HUES64 (cell line): Measurements from ENCODE around the gene MYOZ3.
A peak's percentile ranks its signal among the peaks of the same experiment; 100 is the strongest.

Experiments
- H3K27ac ChIP-seq: 2 replicates; pipeline ENCODE4 v1.7.0; 2013; ENCODE audit warnings: low read depth, low read length, inconsistent platforms
- H3K27me3 ChIP-seq: 2 replicates; pipeline ENCODE4 v1.6.1; 2013; ENCODE audit warnings: mild to moderate bottlenecking, low read length; ENCODE audit not compliant: insufficient read depth
- H3K36me3 ChIP-seq: 2 replicates; pipeline ENCODE4 v1.6.1; 2013; ENCODE audit warnings: mild to moderate bottlenecking, low read length; ENCODE audit not compliant: insufficient read depth
- H3K4me1 ChIP-seq: 2 replicates; pipeline ENCODE4 v1.6.1; 2013; ENCODE audit warnings: mild to moderate bottlenecking, low read length, moderate library complexity; ENCODE audit not compliant: insufficient read depth
- H3K4me3 ChIP-seq: 2 replicates; pipeline ENCODE4 v1.5.1; 2013; ENCODE audit warnings: mild to moderate bottlenecking, low read length, moderate library complexity
- H3K9ac ChIP-seq: 2 replicates; pipeline ENCODE4 v1.6.1; 2013; ENCODE audit warnings: mild to moderate bottlenecking, low read depth, low read length
- H3K9me3 ChIP-seq: 2 replicates; pipeline ENCODE4 v1.6.1; 2013; ENCODE audit warnings: low read depth, low read length; ENCODE audit not compliant: insufficient read depth
- WGBS: fragments of 150-250, 120-280 bp; methylation state at CpG from one replicate; pipeline ENCODE4 v1.1.7; 2013; ENCODE audit warnings: missing lambda C conversion rate; 5-methylcytosine and 5-hydroxymethylcytosine counted together

Gene MYOZ3

DNA sequence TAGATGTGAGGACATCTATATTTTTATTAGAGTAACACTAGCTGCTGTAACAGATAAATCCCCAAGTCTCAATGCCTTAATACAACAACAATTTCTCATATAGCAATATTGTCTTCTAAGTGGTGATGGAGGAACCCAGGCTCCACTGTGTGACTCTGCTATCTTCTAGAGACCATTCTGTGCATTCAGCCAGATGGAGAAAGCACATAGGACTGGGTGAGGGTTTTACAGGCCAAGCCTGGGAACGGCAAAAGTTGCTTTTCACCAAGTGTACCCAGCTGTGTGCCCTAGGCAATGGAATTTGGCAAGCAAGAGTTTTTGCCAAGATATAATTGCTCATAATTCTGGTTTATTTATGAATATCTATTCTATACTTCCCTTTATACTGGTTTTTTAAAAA is 28.1 kb downstream of the MYOZ3 start:
- peaks cover 41% of the 10 kb centered on the region for H3K36me3 ChIP-seq
- WGBS = 97% methylated on average over 1 of the region's 1 CpG
- no peak overlapping the region for H3K9ac ChIP-seq
- no peaks in the 10 kb centered on the region for H3K27me3 ChIP-seq
- H3K27ac ChIP-seq = no peak overlapping the region
- H3K4me1 ChIP-seq = no peaks in the 10 kb centered on the region
- no peaks in the 10 kb centered on the region for H3K9me3 ChIP-seq
- H3K4me3 ChIP-seq = no peak overlapping the region

DNA sequence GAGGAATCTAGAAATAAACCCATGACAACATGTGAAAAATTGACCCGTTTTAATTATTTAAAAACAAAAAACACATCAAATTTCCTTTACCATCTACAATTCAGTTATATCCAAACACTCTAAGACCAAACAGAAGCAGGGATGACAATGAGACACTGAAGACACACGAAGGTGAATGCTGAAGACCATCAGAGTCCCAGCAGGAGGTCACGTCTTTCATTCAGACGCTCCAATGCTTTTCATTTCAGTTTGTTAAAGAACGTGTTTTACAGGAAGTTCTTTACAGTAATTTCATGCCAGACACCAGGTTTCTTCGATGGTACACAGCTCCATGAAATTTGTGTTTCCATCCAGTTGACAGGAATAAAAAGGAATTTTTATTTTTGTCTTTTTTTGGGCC is 29.7 kb downstream of the MYOZ3 start:
- peaks cover 57% of the 10 kb centered on the region for H3K36me3 ChIP-seq
- H3K4me3 ChIP-seq = no peak overlapping the region
- no peak overlapping the region for H3K27ac ChIP-seq
- 73% methylated on average over 6 of the region's 6 CpGs for WGBS
- no peak overlapping the region for H3K9ac ChIP-seq
- no peaks in the 10 kb centered on the region for H3K4me1 ChIP-seq
- H3K27me3 ChIP-seq = no peaks in the 10 kb centered on the region
- H3K9me3 ChIP-seq = no peaks in the 10 kb centered on the region

DNA sequence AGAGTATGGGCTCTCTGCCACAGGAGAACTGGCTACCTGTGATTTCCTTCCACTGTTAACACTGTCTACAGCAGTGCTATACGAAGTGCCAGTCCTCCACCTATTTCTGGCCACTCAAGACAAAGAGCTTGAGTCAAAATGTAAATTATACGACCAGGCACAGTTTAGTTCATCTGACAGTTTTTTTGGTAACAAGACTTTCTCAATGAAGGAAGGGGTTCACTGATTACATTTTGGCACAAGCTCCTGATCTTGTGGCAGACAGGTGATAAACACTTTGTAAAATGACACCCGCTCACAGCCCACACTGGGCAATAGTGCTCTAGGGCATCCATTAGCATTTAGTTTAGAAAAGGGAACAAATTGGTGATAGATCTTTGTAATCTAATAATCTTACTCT is 31.2 kb downstream of the MYOZ3 start:
- H3K36me3 ChIP-seq = peaks cover 72% of the 10 kb centered on the region

DNA sequence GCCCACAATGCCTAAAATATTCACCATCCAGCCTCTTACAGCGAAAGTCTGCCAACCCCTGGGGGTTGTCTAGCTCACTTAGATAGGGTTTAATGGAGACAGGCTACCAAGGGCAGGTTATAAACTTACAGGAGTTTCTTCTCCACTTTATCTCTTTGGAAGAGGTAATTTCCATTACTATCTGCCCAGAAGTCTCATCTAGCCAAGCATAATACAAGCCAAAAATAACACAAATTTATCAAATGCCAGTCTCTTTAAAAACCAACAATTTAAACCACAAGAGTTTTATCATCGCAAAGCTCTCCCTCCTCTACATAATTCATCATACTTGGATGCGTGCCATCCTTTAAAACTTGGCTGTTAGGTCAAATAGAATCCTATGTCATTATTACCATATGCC is 33.6 kb downstream of the MYOZ3 start:
- H3K36me3 ChIP-seq = peaks cover 94% of the 10 kb centered on the region
- no peak overlapping the region for H3K27ac ChIP-seq

More for the DNA sequence above, 31.2 kb downstream of the MYOZ3 start:
- no peaks in the 10 kb centered on the region for H3K27me3 ChIP-seq
- 94% methylated on average over 3 of the region's 3 CpGs for whole genome bisulfite sequencing
- no peak overlapping the region for H3K9ac ChIP-seq
- no peaks in the 10 kb centered on the region for H3K4me1 ChIP-seq
- no peaks in the 10 kb centered on the region for H3K9me3 ChIP-seq
- H3K27ac ChIP-seq = no peak overlapping the region
- no peak overlapping the region for H3K4me3 ChIP-seq

DNA sequence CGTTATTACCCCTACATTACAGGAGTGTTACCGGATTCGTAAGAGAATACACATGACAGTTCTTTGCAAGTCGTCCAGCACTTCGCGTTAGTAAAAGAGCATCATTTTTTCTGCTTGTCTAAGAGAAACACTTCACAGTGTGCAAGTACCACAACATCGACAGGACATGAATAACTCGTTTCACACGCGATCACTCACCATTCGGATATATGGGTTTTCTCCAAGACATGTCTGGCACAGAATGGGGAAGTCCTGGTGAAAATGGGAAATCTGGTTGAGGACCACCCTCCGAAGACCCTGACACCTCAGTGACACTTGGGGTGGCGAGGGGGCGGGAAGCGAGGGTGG is 39.2 kb downstream of the MYOZ3 start:
- peak overlapping the region; percentile 98 for H3K27ac ChIP-seq
- peaks cover 42% of the 10 kb centered on the region for H3K36me3 ChIP-seq
- peaks cover 2% of the 10 kb centered on the region; the same call in 1 of the 2 replicates for H3K27me3 ChIP-seq
- peak overlapping the region; percentile 92 for H3K4me3 ChIP-seq
- 16% methylated on average over 15 of the region's 15 CpGs for WGBS
- no peaks in the 10 kb centered on the region for H3K9me3 ChIP-seq
- peak overlapping the region; percentile 96 for H3K9ac ChIP-seq
- peaks cover 9% of the 10 kb centered on the region; the same call in 1 of the 2 replicates for H3K4me1 ChIP-seq

More for the DNA sequence above, 33.6 kb downstream of the MYOZ3 start:
- no peak overlapping the region for H3K4me3 ChIP-seq
- H3K9ac ChIP-seq = no peak overlapping the region
- WGBS = 97% methylated on average over 3 of the region's 3 CpGs
- H3K27me3 ChIP-seq = no peaks in the 10 kb centered on the region
- H3K9me3 ChIP-seq = no peaks in the 10 kb centered on the region
- H3K4me1 ChIP-seq = peaks cover under 1% of the 10 kb centered on the region; the same call in 1 of the 2 replicates

DNA sequence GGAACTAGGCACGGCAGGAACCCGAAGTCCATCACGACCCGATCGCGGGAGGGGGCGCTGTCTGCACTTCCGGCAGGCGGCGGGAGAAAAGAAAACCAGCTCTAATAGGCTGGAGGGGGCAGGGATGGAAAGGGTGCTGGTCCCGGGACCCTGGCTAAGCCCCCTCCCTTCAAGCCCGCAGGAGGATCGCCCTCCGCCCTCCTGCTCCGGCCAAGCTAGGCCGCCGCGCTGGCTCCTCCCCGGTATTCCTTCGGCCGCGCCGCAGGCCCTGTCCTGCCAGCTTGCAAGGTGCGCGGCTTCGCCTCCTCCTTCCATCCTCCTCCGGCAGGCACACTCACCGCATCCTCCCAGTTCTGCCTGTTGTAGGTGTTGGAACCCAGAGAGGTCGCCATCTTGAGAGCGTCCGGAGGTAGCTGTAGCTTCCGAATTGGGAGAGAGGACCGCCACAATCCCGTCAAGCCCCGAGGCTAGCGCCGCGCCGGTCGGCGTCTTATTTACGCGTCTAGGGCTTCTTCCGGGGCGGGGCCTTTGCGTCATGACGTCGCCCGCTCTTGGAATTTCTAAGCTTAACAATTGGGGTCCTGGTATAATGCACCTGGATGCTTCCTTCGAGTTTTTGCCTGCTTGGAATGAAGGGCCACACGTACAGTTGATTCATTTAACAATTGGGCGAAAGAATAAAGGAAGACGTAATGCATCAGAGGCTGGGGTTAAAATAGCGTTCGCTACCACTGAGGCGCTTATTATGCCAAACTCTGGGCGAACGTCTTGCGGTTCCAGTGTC is 39.7 kb downstream of the MYOZ3 start, which contains the start of gene RBM22:
Gene RBM22 (minus strand): TSS at position 469 of the 784 bp plus-strand sequence. CDS start 77 bp downstream, at position 392.
- peaks cover 2% of the 10 kb centered on the region; the same call in 1 of the 2 replicates for H3K27me3 ChIP-seq
- peak within 1 kb of the TSS; percentile 98 for H3K27ac ChIP-seq
- H3K9me3 ChIP-seq = no peaks in the 10 kb centered on the region
- peak within 1 kb of the TSS; percentile 96 for H3K9ac ChIP-seq
- H3K4me3 ChIP-seq = peak within 1 kb of the TSS; percentile 92
- peaks cover 9% of the 10 kb centered on the region; the same call in 1 of the 2 replicates for H3K4me1 ChIP-seq
- WGBS = under 1% methylated on average over 59 of the region's 59 CpGs
- peaks cover 37% of the 10 kb centered on the region for H3K36me3 ChIP-seq

DNA sequence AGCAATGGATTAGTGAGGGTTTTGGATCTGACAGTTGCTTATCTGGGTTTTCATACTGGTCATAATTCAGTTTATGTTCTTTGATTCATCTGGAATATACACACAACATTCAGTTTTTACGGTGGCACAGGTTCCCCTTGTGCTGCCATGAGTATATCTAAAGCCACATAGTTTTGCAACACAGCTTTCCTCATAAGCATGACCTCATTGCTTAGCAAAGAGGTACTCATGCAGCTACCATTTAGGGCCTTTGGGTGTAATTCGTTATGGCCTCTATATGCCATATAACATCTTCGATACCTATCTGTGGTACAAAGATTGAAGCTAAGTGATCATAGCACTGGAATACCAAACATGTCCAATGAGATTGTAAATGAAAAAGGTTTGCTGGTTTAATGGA is 42.7 kb downstream of the MYOZ3 start:
- Histone ChIP-seq H3K4me1 (peaks cover 16% of the 10 kb centered on the region), H3K4me3 (no peak overlapping the region), H3K27me3 (peaks cover 2% of the 10 kb centered on the region; the same call in 1 of the 2 replicates), H3K27ac (no peak overlapping the region), H3K36me3 (peaks cover 13% of the 10 kb centered on the region), H3K9me3 (no peaks in the 10 kb centered on the region), H3K9ac (no peak overlapping the region)
- WGBS = 93% methylated on average over 3 of the region's 3 CpGs

DNA sequence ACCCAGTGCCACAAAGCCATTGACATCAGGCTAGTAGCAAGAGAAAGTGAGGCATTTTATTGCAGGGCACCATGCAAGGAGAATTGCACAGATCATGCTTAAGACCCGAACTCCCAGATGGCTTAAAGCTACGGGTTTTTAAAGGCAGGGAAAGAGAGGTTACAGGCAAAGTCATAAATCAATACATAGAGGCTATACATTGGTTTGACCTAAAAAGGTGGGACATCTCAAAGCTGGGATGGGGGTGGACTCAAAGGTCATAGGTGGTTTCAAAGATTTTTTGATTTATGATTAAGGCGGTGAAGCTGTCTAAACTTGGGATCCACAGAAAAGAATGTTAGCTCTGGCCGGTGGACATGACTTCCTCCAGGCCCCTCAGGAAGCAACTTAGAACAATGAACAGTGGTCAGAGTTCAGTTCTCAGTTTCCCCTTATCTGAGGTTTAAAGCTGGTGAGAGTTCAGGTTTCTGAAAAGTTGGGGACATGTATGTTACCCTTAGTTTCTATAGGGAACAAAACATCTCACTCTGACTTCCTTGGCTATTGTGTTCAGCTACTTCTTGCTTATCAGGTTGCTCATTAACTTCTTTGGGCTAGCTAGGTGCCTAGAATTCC is 45.8 kb downstream of the MYOZ3 start:
- H3K4me3 ChIP-seq = no peak overlapping the region
- H3K27me3 ChIP-seq = peaks cover 2% of the 10 kb centered on the region; the same call in 1 of the 2 replicates
- no peak overlapping the region for H3K9ac ChIP-seq
- no peak overlapping the region for H3K27ac ChIP-seq
- H3K36me3 ChIP-seq = peaks cover 33% of the 10 kb centered on the region
- H3K9me3 ChIP-seq = no peaks in the 10 kb centered on the region
- H3K4me1 ChIP-seq = peaks cover 16% of the 10 kb centered on the region
- 93% methylated on average over 4 of the region's 4 CpGs for WGBS

DNA sequence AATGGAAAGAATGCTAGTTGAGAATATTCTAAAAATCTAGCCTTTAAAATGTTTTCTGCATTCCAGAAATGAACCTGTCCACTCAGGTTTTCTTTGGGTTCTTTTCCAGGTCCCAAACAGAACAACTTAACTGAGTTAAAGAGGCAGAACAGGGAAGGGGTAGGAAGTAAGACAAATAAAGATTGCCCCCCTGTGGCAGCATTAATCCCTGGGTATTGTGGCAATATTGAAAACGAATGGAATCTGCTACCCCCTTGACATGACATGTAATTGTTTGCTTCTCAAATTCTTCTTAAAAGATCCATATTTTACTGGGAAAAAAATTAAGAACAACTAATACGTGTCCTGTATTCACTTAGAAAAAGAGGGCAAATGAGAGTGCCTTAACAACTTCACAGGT is 49.1 kb downstream of the MYOZ3 start:
- no peaks in the 10 kb centered on the region for H3K9me3 ChIP-seq
- H3K36me3 ChIP-seq = peaks cover 63% of the 10 kb centered on the region
- H3K4me1 ChIP-seq = peaks cover 16% of the 10 kb centered on the region
- no peaks in the 10 kb centered on the region for H3K27me3 ChIP-seq
- no peak overlapping the region for H3K9ac ChIP-seq
- WGBS = 70% methylated on average over 2 of the region's 2 CpGs
- no peak overlapping the region for H3K27ac ChIP-seq
- no peak overlapping the region for H3K4me3 ChIP-seq

DNA sequence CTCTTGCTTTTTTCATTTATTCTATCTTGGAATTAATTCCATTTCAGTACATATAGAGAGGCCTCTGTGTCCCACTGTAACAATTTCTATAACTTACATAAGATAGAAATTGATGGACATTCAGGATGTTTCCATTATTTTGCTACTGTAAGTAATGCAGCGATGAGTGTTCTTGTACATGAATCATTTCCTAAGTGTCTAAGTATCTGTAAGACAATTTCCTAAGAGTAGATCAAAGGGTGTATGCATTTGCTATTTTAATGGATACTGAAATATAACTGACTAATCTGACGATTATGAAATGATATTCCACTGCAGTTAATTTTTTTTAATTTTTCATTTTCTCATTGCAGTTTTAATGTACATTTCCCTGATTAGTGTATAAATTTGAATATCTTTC is 62.8 kb downstream of the MYOZ3 start:
- no peaks in the 10 kb centered on the region for H3K9me3 ChIP-seq
- H3K4me3 ChIP-seq = no peak overlapping the region
- H3K9ac ChIP-seq = no peak overlapping the region
- H3K27ac ChIP-seq = no peak overlapping the region
- no peaks in the 10 kb centered on the region for H3K4me1 ChIP-seq
- no peaks in the 10 kb centered on the region for H3K27me3 ChIP-seq
- peaks cover 95% of the 10 kb centered on the region for H3K36me3 ChIP-seq
- 100% methylated on average over 1 of the region's 2 CpGs for WGBS
